Esophagus squamous epithelium (tissue), 5 donors: ENCODE data around the gene TBX3. TPM values are rescaled to one million over a fixed set of nuclear protein-coding genes. Genes with fewer than 3 reads are reported as not detected.

ENCODE experiments used
- DNase-seq: peaks from one replicate; lab custom pipeline; 2025; lab: John Stamatoyannopoulos, UW
- H3K27ac ChIP-seq, 4 donors: fragments of 200-600 bp; sonication (generic); one replicate each; pipeline ENCODE4 v1.5.1; 2016 to 2019; ENCODE audit warnings: mild to moderate bottlenecking in 1 of 4
- H3K27me3 ChIP-seq, 4 donors: fragments of 200-600 bp; sonication (generic); 1 replicate in 3 of 4; 2 replicates in 1 of 4; pipeline versions ENCODE4 v1.5.1 to v1.6.0; 2017 to 2021; ENCODE audit warnings: antibody characterized with exemption in 1 of 4
- H3K36me3 ChIP-seq, 3 donors: fragments of 200-600 bp; sonication (generic); one replicate each; pipeline ENCODE4 v1.5.1; 2016 to 2019
- H3K4me1 ChIP-seq, 3 donors: fragments of 200-600 bp; sonication (generic); one replicate each; pipeline ENCODE4 v1.5.1; 2017 to 2019
- H3K4me3 ChIP-seq, 4 donors: fragments of 200-600 bp; sonication (generic); 1 replicate in 3 of 4; 2 replicates in 1 of 4; pipeline ENCODE4 v1.5.1; 2016 to 2019; ENCODE audit warnings: mild to moderate bottlenecking in 2 of 4, moderate library complexity in 1 of 4
- H3K9me3 ChIP-seq, 3 donors: fragments of 200-600 bp; sonication (generic); one replicate each; pipeline ENCODE4 v1.5.1; 2016 to 2019
- POLR2A ChIP-seq, 4 donors: fragments of 450-650 bp; IDR thresholded peaks; one replicate each; pipeline ENCODE4 v1.6.1; 2017; ENCODE audit warnings: antibody characterized with exemption in 4 of 4, mild to moderate bottlenecking in 4 of 4, moderate library complexity in 3 of 4
- WGBS, 2 donors: methylation state at CpG; one replicate each; pipeline ENCODE4 v1.1.5; 2018; 5-methylcytosine and 5-hydroxymethylcytosine counted together
- intact Hi-C: fragments of 100-400 bp; cut with DNase I; formaldehyde crosslinking; loops from one replicate; pipeline ENCODE4 v1.15.0; 2022
- total RNA-seq, 4 donors: library from RNA; depleted of rRNA; stranded (reverse); fragments of >200 nt; gene quantifications; one replicate each; pipeline ENCODE4 v1.1.0, GENCODE V29; 2016
- TF ChIP-seq, protein P1 (sequence below), 6 experiments: fragments of 450-650 bp in 4 of 6; fragments of 200-600 bp in 2 of 6; sonication (generic) in 2 of 6; IDR thresholded peaks; one replicate each; pipeline ENCODE4 v1.5.1; 2016 to 2019; ENCODE audit warnings: antibody characterized with exemption in 6 of 6, mild to moderate bottlenecking in 4 of 6, moderate library complexity in 4 of 6
- donor health status: DM: yes; HTN: yes; CAD: no.

Gene TBX3
- total RNA-seq, 4 donors from 2014 or later = 2.0 to 2.5 (median 2.4) TPM

DNA sequence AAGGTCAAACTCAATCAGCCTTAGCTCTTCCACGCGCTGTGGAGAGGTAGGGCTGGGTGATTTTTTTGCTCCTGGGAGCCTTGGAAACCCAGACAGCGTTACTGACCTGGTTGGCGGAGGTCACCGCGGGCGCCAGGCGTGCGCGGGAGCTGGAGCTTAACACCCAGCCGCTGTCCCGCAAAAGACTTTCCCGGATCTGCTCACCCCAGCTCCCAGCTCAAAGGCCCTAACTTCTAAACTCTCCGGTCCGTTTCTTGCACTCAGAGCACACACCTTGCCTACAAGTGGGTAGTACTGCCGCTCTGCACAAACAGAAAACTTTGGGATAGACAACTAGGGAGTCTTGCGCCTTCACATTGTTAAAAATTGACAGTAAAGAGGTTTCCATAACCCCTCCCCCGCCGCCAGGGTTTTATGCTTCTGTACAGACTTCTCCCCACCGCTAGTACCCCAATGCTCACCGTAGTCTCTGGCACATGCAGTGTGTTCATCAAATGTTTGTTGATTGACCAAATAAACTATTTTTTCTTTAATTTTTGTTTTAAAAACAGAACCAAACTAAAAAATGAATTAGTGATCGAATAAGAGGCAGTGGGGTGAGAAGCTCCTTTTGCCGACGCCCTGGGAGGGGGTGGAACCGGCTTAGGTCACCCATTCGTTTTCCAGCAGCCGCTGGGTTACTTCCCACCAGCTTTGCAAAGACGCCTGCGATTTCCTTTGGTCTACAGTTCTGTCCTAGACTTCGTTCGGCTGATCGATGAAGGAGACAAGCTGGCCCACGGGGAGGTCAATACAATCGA, 12.7 kb upstream of the TBX3 start:
- DNase-seq = no peak
- Histone ChIP-seq H3K27me3 (peaks cover 27 to 100% (median 45%) of the 10 kb centered on the region in 4 donors), H3K9me3 (no peaks in the 10 kb centered on the region), H3K27ac (no peak overlapping the region), H3K36me3 (no peaks in the 10 kb centered on the region), H3K4me3 (no peak overlapping the region), H3K4me1 (peaks cover 8 to 49% (median 9%) of the 10 kb centered on the region in 3 donors)
- TF ChIP-seq, protein P1, sequence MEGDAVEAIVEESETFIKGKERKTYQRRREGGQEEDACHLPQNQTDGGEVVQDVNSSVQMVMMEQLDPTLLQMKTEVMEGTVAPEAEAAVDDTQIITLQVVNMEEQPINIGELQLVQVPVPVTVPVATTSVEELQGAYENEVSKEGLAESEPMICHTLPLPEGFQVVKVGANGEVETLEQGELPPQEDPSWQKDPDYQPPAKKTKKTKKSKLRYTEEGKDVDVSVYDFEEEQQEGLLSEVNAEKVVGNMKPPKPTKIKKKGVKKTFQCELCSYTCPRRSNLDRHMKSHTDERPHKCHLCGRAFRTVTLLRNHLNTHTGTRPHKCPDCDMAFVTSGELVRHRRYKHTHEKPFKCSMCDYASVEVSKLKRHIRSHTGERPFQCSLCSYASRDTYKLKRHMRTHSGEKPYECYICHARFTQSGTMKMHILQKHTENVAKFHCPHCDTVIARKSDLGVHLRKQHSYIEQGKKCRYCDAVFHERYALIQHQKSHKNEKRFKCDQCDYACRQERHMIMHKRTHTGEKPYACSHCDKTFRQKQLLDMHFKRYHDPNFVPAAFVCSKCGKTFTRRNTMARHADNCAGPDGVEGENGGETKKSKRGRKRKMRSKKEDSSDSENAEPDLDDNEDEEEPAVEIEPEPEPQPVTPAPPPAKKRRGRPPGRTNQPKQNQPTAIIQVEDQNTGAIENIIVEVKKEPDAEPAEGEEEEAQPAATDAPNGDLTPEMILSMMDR (IDR thresholded peaks at IDR 0.05) = no peak
- no peak for TF ChIP-seq POLR2A (IDR thresholded peaks at IDR 0.05)
- 21 to 28% methylated on average over 19 to 21 of the region's 34 CpGs for WGBS, 2 donors
- intact Hi-C loops = no loop called here

DNA sequence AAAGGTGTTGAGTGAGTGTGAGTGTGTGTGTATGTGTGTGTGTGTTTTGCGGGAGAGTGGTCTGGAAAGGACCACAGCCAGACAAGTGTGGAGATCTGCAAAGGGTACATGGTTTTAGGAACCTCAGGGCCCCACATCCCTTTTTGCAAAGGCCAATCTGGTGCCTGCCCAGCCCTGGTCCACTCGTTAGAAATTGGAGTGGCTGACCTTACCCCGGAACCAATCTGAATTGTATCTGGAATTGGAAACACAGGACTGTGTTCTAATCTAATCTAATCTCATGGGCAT, 11.3 kb upstream of the TBX3 start:
- Histone ChIP-seq H3K4me3 (no peak overlapping the region), H3K4me1 (peaks cover 8 to 47% (median 9%) of the 10 kb centered on the region in 3 donors), H3K27ac (no peak overlapping the region), H3K27me3 (peaks cover 23 to 100% (median 38%) of the 10 kb centered on the region in 4 donors), H3K9me3 (no peaks in the 10 kb centered on the region), H3K36me3 (no peaks in the 10 kb centered on the region)
- intact Hi-C loops = no loop called here
- 67 to 74% methylated on average over 1 to 3 of the region's 3 CpGs for WGBS, 2 donors
- TF ChIP-seq POLR2A (IDR thresholded peaks at IDR 0.05) = no peak
- TF ChIP-seq, protein P1 (IDR thresholded peaks at IDR 0.05) = no peak
- no peak for DNase-seq

GRCh38 chr12:114694436-114695304, 10.7 kb upstream of the TBX3 start:
- Histone ChIP-seq H3K36me3 (no peaks in the 10 kb centered on the region), H3K4me3 (no peak overlapping the region), H3K27ac (no peak overlapping the region), H3K9me3 (no peaks in the 10 kb centered on the region), H3K27me3 (peaks cover 20 to 100% (median 33%) of the 10 kb centered on the region in 4 donors), H3K4me1 (peaks cover 5 to 42% (median 9%) of the 10 kb centered on the region in 3 donors)
- TF ChIP-seq, protein P1 (IDR thresholded peaks at IDR 0.05) = no peak
- no peak for TF ChIP-seq POLR2A (IDR thresholded peaks at IDR 0.05)
- intact Hi-C loops = no loop called here
- 41 to 60% methylated on average over 8 to 11 of the region's 12 CpGs for WGBS, 2 donors
- DNase-seq = no peak

DNA sequence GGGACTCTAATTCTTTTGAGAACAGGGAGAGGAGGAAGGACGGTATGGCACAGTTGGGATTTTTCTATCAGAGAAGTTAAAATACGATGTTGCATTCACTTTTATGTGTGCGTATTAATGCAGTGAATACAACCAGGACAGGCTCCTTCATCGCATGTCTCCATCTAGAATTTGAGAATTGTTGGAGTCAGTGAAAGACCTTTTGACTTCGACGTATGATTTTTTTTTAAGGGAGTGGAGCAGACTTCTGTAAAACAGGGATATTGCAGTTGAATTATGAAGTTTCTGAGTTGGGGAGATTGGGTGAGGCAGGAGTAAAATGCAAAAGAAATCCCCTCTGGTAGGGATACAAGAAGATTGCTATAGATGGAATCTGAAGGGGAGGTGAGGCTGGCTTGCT, 9.6 kb upstream of the TBX3 start:
- 39 to 45% methylated on average over 6 of the region's 6 CpGs for WGBS, 2 donors
- H3K4me3 ChIP-seq = no peak overlapping the region
- H3K9me3 ChIP-seq = no peaks in the 10 kb centered on the region
- no peak for DNase-seq
- TF ChIP-seq, protein P1 (IDR thresholded peaks at IDR 0.05) = no peak
- no peak for TF ChIP-seq POLR2A (IDR thresholded peaks at IDR 0.05)
- H3K4me1 ChIP-seq = peaks cover 4 to 42% (median 9%) of the 10 kb centered on the region in 3 donors
- no peaks in the 10 kb centered on the region for H3K36me3 ChIP-seq
- H3K27me3 ChIP-seq = peaks cover 14 to 100% (median 29%) of the 10 kb centered on the region in 4 donors
- no peak overlapping the region for H3K27ac ChIP-seq
- intact Hi-C loops = no loop called here
